NB4 (cell line): ENCODE data around the gene CBX3.

Experiments used
- MAX ChIP-seq: IDR thresholded peaks from 2 replicates; pipeline ENCODE4 v1.6.1; 2011; ENCODE audit warnings: low read depth, low read length
- MYC ChIP-seq: IDR thresholded peaks from 2 replicates; pipeline ENCODE4 v1.6.1; 2011; ENCODE audit warnings: low read depth, low read length
- POLR2A ChIP-seq: IDR thresholded peaks from 2 replicates; pipeline ENCODE4 v1.6.1; 2011; ENCODE audit warnings: mild to moderate bottlenecking; ENCODE audit not compliant: insufficient read length; ENCODE audit errors: extremely low read depth
- TF ChIP-seq, protein P1 (sequence below): IDR thresholded peaks from one replicate; pipeline ENCODE4 v1.5.1; 2012; ENCODE audit warnings: low read depth, low read length

DNA sequence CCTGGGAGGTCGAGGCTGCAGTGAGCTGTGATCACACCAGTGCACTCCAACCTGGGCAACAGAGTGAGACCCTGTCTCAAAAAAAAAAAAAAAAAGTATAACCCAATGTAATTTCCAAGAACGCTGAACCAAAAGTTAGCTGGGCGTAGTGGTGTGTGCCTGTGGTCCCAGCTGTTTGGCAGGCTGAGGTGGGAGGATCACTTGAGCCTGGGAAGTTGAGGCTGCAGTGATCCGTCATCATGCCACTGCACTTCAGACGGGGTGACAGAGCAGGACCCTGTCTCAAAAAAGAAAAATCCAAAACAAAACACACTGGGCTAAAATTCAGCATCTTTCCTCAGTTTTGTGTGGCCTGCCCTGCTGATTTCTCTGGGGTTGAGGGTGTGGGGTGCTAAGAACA, 22.1 kb upstream of the CBX3 start:
- TF ChIP-seq, protein P1, sequence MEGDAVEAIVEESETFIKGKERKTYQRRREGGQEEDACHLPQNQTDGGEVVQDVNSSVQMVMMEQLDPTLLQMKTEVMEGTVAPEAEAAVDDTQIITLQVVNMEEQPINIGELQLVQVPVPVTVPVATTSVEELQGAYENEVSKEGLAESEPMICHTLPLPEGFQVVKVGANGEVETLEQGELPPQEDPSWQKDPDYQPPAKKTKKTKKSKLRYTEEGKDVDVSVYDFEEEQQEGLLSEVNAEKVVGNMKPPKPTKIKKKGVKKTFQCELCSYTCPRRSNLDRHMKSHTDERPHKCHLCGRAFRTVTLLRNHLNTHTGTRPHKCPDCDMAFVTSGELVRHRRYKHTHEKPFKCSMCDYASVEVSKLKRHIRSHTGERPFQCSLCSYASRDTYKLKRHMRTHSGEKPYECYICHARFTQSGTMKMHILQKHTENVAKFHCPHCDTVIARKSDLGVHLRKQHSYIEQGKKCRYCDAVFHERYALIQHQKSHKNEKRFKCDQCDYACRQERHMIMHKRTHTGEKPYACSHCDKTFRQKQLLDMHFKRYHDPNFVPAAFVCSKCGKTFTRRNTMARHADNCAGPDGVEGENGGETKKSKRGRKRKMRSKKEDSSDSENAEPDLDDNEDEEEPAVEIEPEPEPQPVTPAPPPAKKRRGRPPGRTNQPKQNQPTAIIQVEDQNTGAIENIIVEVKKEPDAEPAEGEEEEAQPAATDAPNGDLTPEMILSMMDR, result no peak
- TF ChIP-seq POLR2A (no peak), MYC (no peak), MAX (no peak)
